GM19463 (cell line): ENCODE results near the gene PINK1.
A peak's percentile ranks its signal among the peaks of the same experiment; 100 is the strongest.
"Not testable (repeated sequence)": the region's sequence is repeated elsewhere in the genome, so short reads cannot be mapped to it uniquely, and the experiment has no call there.

Experiments used
- ATAC-seq: cut with Tn5 transposase; IDR thresholded peaks from one replicate; pipeline ENCODE4 v1.9.1; 2021; ENCODE audit warnings: mild to moderate bottlenecking, moderate library complexity; ENCODE audit not compliant: unreplicated experiment

The PINK1 gene

GRCh38 chr1:20644416-20644815, 11.2 kb downstream of the PINK1 start:
- no peak for ATAC-seq

- ATAC-seq: no peak
Measured at GRCh38 chr1:20645414-20645813, 12.2 kb downstream of the PINK1 start.

DNA sequence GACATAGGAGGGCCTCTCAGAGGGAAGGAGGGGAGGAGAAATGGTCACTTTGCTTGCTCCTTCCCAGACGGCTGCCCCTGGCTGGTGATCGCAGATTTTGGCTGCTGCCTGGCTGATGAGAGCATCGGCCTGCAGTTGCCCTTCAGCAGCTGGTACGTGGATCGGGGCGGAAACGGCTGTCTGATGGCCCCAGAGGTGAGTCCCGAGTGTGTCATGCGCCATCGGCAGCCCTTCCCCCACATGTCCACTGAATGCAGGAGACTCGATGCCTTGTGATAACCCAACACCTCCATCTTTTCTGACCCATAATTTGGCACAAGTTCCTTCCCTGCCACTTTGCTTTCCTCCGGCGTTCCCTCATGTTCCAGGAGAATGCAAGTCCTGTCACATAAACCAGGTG, 15.2 kb downstream of the PINK1 start:
- ATAC-seq: no peak

- no peak for ATAC-seq
Measured at GRCh38 chr1:20648946-20649345, 15.7 kb downstream of the PINK1 start.

DNA sequence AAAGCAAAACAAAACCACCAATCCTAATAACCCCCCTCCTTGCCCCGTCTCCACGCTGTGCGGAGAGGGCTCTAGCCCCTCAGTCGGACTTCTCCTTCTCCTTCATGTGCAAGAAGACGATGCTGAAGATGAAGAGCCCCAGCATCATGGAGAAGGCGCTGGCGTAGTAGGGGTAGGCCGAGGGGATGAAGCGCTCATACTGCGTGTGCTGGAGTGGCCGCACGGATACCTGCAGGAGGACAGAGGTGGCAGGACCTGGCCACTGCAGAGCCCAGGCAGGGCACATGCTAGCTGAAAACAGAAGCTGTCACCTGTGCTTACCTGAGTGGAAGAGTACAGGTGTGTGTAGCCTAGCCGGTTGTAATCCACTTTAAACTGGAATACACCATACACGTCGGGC, 19.0 kb downstream of the PINK1 start:
- ATAC-seq: no peak

DNA sequence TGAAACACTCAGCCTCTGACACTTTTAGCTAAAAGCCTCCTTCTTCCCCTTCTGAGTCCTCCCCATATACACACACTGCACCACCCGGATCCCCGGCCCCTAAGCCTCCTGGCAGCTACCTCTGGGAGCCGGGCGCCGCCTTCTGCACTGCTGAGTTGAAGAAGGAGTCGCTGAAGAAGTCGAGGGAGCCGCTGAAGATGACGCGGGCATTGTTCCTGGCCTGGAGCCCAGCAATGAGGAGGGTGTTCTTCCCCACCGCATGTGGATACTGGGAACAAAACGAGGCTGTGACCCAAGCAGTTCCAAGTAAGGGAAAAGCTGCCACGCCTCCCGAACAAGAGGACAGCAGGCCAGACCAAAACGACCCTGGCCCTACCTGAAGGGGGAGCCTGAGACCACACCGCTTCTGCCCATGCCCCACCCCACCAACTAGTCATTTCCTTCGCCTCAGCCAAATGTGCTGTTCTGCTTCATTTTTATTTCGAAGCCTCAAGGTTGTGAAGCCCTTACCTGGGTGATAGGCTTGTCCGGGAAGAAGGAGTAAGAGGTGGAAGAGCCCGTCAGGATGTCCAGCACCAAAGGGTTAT, 20.9 kb downstream of the PINK1 start:
- no peak for ATAC-seq

DNA sequence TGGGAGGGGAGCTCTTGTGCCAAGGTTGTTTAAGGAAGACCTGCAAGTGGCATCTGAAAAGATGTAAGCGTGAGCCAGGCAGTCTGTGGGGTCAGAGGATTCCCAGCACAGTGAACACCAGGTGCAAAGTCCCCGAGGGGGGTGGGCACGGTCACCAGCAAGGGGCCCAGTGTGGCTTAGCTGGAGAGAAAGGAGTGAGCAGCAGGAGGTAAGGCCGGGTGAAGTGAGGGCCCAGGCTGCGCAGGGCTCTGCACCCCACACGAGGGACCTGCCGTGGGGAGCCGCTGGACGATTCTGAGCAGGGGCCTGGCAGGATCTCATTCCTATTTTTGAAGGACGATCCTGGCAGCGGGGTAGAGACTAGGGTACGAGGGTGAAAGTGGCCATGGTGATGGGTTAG, 23.8 kb downstream of the PINK1 start:
- ATAC-seq: no peak

- no peak for ATAC-seq
Measured at GRCh38 chr1:20658166-20658915, 25.1 kb downstream of the PINK1 start.

GRCh38 chr1:20660363-20660762, 27.1 kb downstream of the PINK1 start:
- ATAC-seq: no peak

DNA sequence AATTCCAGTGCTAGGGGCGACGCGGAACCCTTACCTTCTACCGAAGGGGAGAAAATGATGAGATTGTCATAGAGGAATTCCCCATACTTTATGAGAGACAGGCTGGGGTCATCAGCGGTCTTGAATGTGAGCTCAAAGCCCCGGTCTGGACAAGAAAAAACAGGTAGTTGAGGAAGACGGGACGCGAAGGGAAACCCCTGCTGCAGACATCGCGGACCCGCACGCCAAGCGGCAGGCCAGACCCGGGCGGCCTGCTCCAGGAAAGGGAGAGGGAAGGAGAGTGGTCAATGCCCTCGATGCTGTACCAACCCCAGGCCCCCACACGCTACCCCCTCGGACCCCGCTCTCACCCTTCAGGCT, 27.6 kb downstream of the PINK1 start:
- ATAC-seq: no peak

- ATAC-seq: peak; percentile 94
Measured at GRCh38 chr1:20661207-20662109, 28.2 kb downstream of the PINK1 start, which contains the start of gene DDOST. Gene DDOST (minus strand): TSS chr1:20661369. CDS start chr1:20661350, 19 bp downstream.

DNA sequence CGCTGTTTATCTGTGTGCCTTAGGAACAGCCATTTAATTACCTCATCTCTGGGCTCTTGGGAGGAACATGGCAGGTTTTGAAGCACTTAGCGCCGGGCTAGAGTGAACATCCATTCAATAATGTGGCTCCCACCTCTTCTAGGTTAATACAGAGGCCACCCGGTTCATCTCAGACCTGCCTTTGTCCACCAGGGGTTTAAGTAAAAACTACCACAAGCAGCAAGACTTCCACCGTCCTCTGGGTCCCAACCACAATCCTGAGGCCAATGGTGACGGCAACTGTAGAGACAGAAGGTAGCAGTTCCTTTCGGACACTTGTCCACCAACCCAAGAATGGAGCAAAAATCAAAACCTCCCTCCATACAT, 28.8 kb downstream of the PINK1 start:
- ATAC-seq: no peak

DNA sequence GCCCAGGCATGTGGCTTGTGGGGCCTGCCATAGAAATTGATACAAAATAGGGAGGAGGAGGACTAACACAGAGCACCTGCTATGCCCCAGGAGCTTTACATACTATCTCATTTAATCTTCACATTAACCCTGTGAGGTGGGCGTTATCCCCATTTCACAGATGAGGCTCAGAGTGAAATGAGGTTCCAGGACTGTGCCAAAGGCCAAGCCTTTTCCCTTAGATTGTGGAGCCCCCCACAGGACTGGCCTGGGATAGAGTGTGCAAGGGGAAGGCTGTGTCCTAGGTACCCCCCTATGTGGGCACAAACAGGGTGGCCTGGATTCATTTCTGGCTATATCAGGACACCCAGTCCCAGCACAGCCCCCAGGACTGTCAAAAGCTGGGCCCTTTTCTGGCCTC, 30.1 kb downstream of the PINK1 start:
- ATAC-seq: no peak

DNA sequence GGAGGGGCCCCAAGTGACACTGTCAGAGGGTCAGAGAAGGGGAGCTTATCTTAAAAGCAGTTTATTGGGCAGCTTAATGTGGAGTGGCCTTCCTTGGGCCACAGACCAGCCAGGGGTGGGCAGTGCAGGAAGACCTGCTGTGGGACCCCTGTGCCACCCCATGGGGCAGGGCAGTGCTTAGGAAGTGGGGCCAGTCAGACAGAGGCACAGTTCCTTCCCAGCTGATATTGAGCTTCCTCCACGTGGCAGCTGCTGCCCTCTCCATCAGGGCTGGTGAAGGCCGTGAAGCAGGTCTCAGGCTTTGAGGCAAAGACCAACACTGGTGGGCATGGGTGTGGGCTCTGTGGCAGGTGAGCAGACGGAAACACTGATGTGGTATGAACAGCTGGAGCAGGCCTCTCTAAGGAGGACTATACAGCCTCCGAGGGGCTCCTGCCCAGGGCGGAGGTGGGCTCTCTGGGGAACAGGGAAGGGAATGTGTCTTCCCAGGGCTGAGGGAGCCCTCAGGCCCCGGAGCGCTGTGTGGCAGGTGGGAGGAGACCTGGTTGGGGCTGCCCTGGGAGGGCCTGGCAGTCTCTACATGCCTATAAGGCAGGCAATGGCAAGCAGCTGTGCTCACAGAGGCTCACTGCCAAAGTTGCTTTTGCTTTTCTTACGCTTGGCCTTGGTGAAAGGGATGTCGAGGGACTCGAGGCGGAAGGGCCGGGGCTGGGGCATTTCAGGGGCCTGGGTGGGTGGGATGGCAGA, 30.9 kb downstream of the PINK1 start:
- ATAC-seq: no peak

DNA sequence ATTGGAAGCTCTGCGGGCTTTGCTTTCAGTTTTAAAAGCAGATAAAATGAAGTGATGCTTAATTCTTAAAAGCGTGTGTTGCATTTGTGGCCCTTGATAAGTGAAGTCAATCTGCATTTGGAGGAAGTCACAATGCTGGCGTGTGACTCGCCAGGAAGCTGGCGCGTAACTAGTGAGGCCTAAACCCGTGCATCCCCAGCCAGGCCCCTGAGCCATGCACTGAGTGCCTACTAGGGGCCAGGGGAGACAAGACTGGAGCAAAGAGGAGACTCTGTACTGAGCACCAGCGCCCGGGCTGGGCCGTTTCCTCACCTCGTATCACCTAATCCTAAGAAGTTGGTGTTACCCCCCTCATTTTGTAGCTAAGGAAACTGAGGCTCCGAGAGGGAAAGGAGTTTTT, 32.5 kb downstream of the PINK1 start:
- no peak for ATAC-seq

GRCh38 chr1:20666146-20666545, 32.9 kb downstream of the PINK1 start:
- no peak for ATAC-seq

- no peak for ATAC-seq
Measured at GRCh38 chr1:20666804-20667203, 33.5 kb downstream of the PINK1 start.

- ATAC-seq: no peak
Measured at GRCh38 chr1:20668581-20668980, 35.3 kb downstream of the PINK1 start.

- ATAC-seq: no peak
Measured at GRCh38 chr1:20670936-20671335, 37.7 kb downstream of the PINK1 start.

DNA sequence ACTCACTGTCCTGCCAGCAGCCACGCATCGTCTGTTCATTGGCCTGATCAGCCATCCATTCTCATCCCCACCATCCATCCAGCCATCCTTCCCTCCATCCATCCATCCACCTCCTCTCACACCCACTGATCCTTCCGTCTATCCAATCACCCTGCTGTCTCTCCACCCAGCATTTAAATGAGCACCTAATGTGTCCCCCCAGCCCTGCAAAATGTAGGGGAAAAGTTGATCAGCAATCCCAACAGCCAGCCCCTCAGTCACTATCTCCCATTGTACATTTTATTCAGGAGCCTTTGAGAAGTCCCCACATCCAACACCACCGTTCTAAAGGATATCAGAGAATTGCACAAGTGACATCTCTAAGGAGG, 39.0 kb downstream of the PINK1 start:
- ATAC-seq: no peak

GRCh38 chr1:20673626-20674025, 40.4 kb downstream of the PINK1 start:
- ATAC-seq: not testable (repeated sequence)
